Measurements from ENCODE around the gene SLC22A4.

Gene SLC22A4

DNA sequence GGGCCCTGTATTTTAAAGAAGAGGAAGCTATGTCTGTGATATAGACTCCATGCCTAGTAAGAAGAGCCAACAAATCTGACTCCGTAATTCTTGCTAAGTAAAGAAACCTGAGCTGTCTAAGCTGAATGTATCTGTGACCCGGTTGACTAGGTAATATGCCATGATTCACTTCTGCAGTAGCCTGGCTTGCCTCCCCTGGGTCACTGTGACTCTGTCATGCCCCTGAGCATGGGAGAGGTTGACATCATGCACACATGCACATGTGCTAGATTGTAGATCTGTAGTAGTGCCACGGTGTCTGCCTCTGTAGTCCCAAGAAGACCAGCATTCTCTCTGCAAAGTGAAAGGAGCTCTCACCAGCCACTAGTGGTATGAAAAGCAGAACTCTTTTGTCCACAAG, 84.4 kb downstream of the SLC22A4 start:
- no peak for DNase-seq

DNA sequence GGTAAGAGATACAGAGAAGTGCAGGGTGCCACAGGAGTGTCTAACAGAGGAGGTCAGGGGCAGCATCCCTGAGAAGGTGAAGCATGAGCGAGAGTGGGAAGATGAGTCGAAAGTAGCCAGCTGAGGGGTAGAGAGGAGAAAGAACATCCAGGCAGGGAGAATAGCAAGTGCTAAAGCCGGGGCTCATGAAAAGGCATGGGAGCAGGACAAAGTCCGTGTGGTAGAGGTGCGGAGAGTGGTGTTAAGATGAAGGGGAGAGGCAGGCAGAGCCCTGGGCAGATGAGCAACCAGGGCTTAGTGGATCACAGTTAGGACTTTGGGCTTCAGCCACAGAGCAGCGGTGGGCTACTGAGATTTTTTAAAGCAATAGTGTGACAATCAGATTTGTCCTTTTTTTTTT, 85.9 kb downstream of the SLC22A4 start:
- DNase-seq = no peak

DNA sequence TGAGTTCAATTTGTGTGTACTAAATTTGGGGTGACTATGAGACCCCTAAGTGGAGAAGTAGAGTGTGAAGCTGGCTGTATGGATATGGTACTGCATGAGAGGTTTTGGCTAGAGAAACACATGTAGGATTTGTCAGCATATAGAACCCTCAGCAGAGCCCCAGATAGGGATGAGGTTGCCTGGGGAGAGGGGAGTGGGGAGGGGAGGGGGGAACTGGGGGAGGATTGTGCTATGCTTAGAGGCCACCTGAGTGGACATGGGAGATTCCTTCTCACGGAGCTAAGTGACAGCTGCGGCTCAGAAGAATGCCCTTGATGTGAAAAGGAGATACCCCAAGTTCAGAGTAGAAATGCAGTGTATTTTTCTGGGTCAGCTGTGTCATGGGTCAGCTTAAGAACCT, 86.5 kb downstream of the SLC22A4 start:
- DNase-seq = no peak

DNA sequence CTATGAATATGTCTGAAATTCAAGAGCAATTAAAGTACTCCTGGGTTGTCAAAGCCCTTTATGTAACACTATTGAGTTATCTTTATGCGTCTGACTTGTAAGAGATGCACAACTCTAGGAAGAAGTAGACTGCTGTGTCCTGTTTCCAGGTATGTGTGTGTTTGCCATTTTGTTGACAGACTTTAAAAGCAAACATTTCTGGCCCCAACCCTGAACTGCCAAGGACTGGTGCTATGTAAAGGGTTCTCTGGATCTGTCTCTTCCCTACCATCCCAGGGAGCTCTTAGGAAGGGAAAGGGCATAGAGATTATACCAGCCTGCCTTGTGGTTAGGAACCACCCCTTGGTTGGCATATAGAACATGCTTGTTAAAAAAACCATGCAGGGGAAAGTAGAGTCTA, 87.4 kb downstream of the SLC22A4 start:
- DNase-seq = no peak

DNA sequence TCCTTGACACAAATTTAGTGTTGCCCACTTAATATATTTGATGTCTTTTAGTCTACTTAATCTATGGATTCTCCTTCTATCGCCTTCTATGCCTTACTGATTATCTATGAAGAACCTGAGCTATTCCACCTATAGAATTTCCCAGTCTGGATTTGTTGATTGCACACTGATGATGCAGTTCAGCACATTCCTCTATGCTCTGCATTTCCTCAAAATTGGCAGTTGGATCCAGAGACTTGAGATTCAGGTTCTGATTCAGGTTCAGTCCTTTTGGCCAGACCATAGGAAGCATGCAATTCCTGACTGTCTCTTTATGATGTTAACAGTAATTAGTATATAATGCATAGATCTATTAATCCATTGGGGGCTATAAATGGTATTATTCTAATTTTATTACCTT, 89.1 kb downstream of the SLC22A4 start:
- DNase-seq = no peak

DNA sequence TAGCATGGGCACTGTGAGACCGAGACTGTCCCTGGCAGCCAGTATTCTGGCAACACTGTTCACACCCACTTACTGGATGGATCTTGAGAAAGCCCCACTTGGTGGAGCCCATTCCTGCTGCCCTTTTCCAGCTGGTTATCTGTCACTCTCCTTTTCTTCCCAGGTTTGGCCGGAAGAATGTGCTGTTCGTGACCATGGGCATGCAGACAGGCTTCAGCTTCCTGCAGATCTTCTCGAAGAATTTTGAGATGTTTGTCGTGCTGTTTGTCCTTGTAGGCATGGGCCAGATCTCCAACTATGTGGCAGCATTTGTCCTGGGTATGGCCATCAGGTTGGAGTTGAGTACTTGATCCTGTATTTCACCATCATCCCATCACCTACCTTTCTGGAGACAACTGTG, 89.8 kb downstream of the SLC22A4 start:
- no peak for DNase-seq

DNA sequence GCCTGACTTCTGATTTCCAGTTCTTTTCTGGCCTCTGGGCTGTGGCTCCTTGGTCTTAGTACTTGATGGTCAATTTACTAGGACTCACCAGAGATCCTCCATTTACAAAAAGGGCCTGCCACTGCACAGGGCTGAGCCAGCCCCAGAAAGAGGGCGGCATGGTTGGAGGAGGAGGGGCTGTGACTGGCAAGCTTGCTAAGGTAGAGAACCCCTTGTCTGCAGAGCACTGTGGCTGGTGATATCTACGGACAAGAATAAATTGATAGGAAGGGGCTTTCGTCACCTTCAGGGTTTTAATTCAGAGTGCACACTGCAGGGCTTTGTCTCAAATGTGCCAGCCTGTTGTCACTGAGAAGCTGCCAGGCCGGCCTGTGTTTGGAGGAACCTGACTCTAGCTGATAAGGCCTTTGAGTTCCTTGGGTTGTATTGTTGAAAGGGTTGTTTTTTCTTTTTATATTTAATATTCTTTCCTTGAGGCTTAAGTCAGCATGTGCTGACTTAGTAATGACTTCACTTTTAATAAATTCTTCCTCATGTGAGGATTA, 90.4 kb downstream of the SLC22A4 start:
- no peak for DNase-seq

DNA sequence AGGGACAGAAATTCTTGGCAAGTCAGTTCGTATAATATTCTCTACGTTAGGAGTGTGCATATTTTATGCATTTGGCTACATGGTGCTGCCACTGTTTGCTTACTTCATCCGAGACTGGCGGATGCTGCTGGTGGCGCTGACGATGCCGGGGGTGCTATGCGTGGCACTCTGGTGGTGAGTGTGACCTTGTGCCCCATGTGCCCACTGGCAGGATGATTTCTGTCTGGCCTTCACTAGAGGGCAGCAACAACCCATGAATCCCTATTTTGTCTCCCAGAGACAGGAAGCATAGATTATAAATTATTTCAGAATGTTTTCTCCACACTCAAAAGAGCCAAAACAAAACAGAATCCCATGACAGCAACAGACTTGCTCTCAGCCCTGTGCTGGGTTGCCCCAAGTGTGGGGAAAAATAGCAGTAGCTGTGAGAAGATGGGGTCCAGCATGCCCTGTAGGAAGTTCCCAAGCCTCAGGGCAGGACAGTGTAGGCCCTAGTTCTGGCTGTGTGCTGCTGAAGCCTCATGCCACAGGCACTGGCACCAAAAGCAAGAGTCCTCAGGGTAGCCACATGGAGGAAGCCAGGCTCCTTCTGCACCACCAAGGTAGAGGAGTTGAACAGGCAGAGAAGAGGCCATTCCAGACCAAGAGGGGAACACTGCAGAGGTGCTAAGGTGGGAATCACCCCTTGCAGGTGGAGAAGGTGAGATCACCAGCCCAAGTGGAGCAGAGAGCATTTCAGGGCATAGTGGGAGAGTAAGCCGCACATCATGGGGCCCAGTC, 91.3 kb downstream of the SLC22A4 start:
- DNase-seq = no peak

DNA sequence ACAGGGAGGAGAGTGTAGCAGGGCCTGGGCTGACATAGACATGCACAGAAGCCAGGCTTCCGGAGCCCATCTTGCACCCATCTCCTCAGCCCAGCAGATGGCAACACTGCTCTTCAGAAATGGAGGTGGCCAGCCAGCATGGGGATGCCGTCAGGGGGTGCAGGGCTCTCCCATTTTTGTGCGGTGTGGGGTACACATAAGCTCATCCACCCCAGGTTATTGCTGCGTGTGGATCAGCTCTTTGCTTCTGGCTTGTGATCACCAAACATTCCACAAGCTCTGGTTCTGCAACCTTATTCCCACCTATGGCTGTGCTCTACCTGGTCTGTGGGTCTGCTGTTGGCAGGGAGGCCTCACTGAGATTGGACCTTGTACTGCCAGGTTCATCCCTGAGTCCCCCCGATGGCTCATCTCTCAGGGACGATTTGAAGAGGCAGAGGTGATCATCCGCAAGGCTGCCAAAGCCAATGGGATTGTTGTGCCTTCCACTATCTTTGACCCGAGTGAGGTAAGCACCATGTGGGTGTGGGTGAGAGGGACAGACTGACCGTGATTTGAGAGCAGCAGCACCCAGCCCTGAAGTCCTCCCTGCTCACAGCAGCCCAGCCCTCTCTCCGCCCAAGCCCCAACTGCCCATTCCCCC, 92.6 kb downstream of the SLC22A4 start:
- no peak for DNase-seq

DNA sequence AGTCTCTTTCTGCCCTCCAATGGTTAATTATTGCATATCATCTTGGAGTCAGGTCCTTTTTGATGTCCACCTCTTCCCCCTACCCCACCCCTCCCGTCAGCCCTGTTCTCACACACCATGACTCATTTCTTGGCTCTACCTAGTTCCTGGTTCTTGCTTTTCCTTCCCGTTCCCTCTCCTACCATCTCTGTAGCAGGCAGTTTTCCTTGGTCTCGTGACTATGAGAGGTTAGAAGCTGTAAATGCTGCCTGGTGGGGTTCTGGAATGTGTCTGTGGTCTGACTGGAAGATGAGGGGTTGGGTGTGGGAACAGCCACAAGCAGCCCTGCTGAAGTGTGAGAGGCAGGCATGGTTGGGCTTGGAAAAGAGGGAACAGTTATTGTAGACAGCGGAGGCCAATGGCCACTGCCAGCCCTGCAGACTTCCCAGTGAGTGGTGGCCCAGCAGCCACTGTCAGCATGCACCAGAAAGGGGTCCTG, 93.5 kb downstream of the SLC22A4 start:
- no peak for DNase-seq

DNA sequence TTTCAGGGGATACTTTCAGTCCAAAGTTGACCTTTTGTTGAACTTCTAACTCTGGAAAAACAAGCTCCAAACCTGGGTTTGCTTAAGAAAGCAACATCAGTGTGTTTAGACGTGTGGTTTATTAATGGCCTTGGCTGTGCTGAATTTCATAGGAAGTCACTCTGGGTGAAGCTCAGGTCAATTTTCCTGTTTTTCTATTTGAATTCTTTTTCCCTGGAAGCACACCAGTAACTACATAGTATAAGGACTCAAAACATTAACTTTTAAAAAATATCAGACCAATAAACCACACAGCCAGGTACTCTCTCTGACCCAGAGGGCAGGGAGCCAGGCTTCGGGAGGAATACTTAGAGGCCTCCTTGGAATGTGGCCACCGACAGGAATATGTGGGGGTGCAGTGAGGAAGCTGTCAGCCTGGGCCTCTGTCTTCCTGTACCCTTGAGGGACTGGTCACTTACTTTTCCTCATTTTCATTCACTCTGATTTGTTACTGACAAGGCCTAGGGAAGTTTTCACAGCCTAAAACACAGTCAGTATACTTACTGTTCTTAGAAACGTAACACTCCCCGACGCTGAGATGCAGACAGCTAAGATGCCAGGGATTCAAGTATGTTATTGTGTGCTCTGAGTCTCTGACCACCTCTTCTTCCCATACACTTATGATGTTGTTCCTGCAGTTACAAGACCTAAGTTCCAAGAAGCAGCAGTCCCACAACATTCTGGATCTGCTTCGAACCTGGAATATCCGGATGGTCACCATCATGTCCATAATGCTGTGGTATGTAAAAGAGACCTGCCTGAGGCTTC, 94.3 kb downstream of the SLC22A4 start:
- no peak for DNase-seq

DNA sequence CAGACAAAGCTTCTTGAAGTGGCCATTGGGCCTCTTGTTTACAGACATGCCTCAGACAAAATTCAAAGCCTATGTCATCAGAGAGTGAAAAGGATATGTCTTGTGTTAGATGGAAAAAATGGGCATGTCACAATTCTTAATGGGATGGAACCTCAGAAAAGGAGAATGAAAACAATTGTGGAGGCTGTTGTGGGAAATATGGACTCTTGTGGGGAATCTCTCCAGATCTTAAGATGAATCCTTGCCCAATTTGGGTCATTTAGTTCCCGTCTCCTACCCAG, 94.8 kb downstream of the SLC22A4 start:
- DNase-seq = no peak

DNA sequence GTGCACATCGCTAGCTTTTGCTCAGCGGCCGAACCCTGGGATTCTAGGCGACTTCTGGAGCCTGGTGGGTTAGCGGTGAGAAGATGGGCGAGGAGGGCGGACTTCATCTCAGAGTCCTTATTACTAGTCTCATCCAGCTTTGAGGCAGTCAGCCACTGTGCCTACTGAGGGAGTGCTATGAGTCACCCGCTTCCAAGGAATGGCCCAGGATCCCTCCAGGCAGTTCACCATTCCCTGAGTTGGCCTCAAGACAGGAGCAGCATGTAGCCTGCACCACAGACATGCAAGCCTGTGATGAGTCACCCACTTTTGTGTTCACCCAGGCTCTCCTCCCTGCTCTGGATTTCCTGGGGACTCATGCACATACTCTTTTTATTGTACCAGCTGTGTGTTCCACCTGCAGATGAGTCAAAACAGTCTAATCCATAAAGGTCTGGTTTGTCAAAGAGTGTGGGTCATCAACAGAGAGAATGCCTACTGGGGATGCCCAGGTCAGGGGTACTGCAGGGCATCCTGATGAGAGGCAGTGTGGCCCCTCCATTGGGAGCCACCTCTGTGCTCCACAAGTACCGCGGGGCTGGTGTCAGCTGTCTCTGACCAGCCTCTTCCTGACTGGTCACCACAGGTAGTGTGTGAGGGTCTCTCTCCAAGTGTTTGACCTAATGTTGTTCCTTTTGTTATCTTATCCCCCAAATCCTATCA, 95.5 kb downstream of the SLC22A4 start:
- no peak for DNase-seq

DNA sequence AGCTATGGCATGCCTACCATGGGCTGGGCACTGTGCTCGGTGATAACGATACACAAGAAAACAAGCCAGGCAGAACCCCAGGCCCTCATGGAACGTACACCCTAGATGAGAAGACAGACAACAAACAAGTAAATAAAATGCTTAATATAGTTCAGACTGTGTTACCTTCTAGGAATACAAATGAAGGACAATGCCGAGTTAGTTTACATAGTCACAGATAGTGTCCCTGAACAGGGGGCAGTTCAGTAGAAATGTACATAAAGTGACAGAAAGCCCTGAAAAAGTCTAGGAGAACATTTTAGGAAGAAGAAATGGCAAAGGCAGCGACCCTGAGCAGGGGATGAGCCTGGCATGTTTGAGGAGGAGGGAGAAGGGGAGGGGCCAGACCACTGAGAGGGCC, 97.1 kb downstream of the SLC22A4 start:
- no peak for DNase-seq

DNA sequence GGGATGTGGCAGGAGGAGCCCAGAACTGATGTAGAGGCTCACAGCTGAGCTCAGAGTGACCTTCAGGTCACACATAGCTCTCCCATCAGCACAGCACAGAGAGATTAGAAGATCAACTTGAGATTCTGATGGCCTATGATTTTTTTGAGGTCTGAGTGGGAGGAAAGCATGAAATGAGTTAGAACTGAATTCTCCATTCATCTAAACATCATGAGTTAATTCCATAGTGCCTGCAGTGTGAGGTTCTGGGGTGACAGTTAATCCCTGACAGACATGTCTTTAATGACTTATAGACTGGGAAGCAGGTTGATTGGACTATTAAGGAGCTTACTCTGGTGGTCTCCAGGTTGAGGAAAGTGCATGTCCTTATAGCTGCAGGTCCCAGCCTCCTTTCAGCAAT, 97.7 kb downstream of the SLC22A4 start:
- no peak for DNase-seq

DNA sequence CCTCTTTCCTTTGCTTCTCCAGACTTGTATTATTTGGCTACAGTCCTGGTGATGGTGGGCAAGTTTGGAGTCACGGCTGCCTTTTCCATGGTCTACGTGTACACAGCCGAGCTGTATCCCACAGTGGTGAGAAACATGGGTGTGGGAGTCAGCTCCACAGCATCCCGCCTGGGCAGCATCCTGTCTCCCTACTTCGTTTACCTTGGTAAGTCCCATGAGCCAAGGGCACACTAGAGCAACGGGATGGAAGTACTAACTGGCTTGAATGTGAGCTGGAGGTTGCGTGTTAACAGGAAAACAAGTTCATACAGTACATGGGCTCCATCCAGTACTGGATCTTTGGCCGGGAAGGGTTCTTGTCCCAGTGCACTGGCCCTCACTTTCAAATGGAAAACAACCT, 98.2 kb downstream of the SLC22A4 start:
- no peak for DNase-seq

DNA sequence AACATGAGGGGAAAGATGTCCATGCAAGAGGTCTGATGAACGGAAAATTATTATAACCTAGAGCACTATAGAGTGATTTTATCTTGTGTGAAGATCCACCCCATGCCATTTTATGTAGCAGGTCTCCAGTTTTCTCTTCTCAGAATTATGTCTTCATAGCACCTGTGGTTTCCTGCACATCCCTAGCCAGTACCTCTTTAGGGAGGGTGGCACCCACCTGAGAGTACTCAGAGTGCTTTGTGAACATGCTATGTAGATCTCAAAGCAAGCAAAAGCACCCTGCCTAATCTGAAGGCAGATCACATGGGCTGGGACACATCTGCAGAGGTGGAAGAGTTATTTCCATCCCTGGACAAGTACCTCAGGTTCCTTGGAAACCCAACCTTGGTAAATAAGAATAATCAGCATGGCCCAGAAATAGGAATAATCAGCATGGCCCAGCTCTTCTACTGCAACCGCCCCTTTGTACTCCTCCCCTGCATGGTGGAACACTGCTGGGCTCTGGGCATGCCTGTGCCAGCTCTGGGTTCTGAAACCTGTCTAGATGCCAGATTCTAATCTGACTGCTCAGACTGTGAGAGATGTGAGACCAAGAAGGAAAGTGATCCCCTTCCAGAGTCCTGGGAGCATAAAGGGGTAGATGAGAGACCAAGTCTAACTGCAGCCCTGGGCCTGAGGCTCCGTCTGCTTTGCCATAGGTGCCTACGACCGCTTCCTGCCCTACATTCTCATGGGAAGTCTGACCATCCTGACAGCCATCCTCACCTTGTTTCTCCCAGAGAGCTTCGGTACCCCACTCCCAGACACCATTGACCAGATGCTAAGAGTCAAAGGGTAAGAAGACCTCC, 99.0 kb downstream of the SLC22A4 start:
- DNase-seq = no peak
